Measurements from ENCODE around the gene THY1. TPM values are rescaled to one million over a fixed set of nuclear protein-coding genes. Genes with fewer than 3 reads are reported as not detected.

Gene THY1
- total RNA-seq, 1 donor = 400 TPM

- H3K27me3 ChIP-seq (ENCODE audit: insufficient read depth, low read length) = no peaks in the 10 kb centered on the region
- no peaks in the 10 kb centered on the region for H3K9me3 ChIP-seq (ENCODE audit: low read depth, low read length)
- H3K4me2 ChIP-seq (ENCODE audit: insufficient read depth, low read length) = no peak overlapping the region
- H3K4me3 ChIP-seq (ENCODE audit: insufficient read depth, low read length) = no peak overlapping the region
- no peak overlapping the region for H3K27ac ChIP-seq (ENCODE audit: low read depth, low read length)
- DNase-seq (ENCODE audit: insufficient read length, low spot score, missing footprints) = no peak
- H3K4me1 ChIP-seq (ENCODE audit: insufficient read depth, low read length) = peaks cover 45% of the 10 kb centered on the region
- H3K36me3 ChIP-seq (ENCODE audit: insufficient read depth, low read length) = no peaks in the 10 kb centered on the region
- H2AFZ ChIP-seq (ENCODE audit: low read length) = no peak overlapping the region
- no peaks in the 10 kb centered on the region for H3K79me2 ChIP-seq (ENCODE audit: insufficient read depth, low read length)
- no peaks in the 10 kb centered on the region for H4K20me1 ChIP-seq (ENCODE audit: insufficient read depth, low read length)
- no peak for TF ChIP-seq CTCF (IDR thresholded peaks at IDR 0.05; ENCODE audit: extremely low read depth, low read depth, low read length)
Measured at GRCh38 chr11:119373059-119373920, 49.7 kb downstream of the THY1 start.

DNA sequence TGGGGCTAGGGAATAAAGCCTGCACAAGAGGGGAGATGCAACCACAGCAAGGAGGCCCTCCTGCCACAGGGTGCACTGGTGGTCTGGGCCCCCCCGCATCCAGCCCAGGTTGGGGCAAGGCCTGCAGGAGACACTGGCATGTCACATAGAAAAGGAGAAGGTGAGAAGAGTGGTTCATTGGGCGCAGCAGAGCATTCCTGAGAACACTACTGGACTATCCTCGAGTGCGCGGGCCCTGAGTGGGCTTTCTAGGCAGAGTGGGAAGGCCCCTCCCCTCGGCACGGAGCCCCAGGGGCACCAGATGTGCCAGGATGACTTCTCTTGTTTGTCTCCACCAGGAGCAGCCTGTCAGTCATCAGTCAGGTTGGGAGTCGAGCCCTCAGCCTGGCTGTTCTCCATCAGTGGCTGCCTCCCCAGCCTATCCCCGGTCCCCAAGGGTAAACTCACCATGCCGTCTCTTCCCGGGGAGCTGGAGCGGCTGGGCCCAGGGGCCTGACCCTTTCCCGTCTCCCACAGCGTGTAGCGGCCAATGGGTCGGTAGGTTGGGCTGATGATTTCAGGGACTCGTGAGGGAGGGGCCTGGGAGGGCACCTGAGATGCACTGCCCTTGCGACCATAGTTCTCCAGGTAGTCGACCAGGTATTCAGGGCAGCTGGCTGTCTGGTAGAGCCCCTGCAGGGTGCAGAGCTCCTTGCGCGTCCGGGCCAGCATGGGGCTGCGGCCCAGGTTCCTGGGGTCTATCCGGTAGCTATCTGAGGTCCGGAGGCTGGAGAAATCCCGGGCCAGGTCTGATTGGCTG, 50.5 kb downstream of the THY1 start:
- no peaks in the 10 kb centered on the region for H4K20me1 ChIP-seq (ENCODE audit: insufficient read depth, low read length)
- no peaks in the 10 kb centered on the region for H3K79me2 ChIP-seq (ENCODE audit: insufficient read depth, low read length)
- no peak overlapping the region for H2AFZ ChIP-seq (ENCODE audit: low read length)
- DNase-seq (ENCODE audit: insufficient read length, low spot score, missing footprints) = peak; percentile 76
- H3K4me2 ChIP-seq (ENCODE audit: insufficient read depth, low read length) = no peak overlapping the region
- TF ChIP-seq CTCF (IDR thresholded peaks at IDR 0.05; ENCODE audit: extremely low read depth, low read depth, low read length) = no peak
- no peak overlapping the region for H3K27ac ChIP-seq (ENCODE audit: low read depth, low read length)
- H3K4me3 ChIP-seq (ENCODE audit: insufficient read depth, low read length) = no peak overlapping the region
- no peaks in the 10 kb centered on the region for H3K36me3 ChIP-seq (ENCODE audit: insufficient read depth, low read length)
- H3K27me3 ChIP-seq (ENCODE audit: insufficient read depth, low read length) = no peaks in the 10 kb centered on the region
- peaks cover 54% of the 10 kb centered on the region for H3K4me1 ChIP-seq (ENCODE audit: insufficient read depth, low read length)
- no peaks in the 10 kb centered on the region for H3K9me3 ChIP-seq (ENCODE audit: low read depth, low read length)

DNA sequence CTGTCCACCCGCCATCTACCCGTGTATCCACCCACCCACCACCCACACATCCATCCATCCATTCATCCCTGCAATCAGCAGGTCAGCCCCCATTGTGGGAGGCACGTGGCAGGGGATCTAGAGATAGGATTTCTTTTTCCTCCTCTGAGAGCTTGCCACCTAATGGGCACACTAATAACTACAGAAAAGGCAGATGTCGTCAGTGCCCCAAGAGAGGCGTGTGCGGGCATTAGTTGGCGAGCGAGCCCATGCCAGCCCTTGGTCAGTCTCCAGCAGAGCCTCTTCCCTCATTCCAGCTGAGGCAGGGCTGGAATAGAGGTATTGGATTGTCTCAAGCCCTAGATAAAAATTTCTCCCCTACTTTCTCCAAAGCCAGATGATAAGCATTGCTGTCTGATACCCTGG, 51.2 kb downstream of the THY1 start:
- H3K79me2 ChIP-seq (ENCODE audit: insufficient read depth, low read length) = no peaks in the 10 kb centered on the region
- no peak overlapping the region for H3K4me3 ChIP-seq (ENCODE audit: insufficient read depth, low read length)
- H3K27ac ChIP-seq (ENCODE audit: low read depth, low read length) = no peak overlapping the region
- no peaks in the 10 kb centered on the region for H3K27me3 ChIP-seq (ENCODE audit: insufficient read depth, low read length)
- H3K36me3 ChIP-seq (ENCODE audit: insufficient read depth, low read length) = no peaks in the 10 kb centered on the region
- TF ChIP-seq CTCF (IDR thresholded peaks at IDR 0.05; ENCODE audit: extremely low read depth, low read depth, low read length) = peak; percentile 30
- H3K9me3 ChIP-seq (ENCODE audit: low read depth, low read length) = no peaks in the 10 kb centered on the region
- H3K4me2 ChIP-seq (ENCODE audit: insufficient read depth, low read length) = no peak overlapping the region
- peaks cover 58% of the 10 kb centered on the region for H3K4me1 ChIP-seq (ENCODE audit: insufficient read depth, low read length)
- H2AFZ ChIP-seq (ENCODE audit: low read length) = no peak overlapping the region
- H4K20me1 ChIP-seq (ENCODE audit: insufficient read depth, low read length) = no peaks in the 10 kb centered on the region
- DNase-seq (ENCODE audit: insufficient read length, low spot score, missing footprints) = peak; percentile 82

DNA sequence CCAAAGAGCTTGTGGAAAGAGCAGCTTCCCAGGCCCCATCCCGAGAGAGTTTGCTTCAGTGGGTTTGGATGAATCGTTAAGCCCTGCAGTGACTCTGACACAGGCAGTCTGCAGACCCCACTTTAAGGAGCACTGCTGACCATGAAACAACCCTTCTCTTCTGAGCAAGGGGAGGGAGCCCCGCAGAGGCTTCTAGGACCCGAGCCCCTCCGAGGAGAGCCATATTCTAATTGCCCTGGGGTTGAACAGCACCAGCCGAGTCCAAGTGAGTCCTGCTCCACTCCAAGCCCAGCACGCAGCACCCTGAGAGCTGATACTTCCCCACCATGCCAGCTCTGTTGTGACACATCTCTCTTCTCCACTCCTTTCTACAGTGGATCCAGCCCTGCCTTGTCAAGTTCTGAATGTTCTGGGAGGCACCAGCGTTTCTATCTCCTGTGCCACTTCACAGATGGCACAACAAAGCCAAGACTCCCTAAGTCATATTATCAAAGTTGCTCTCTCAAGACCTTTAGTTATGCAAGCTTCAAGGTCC, 51.8 kb downstream of the THY1 start:
- no peaks in the 10 kb centered on the region for H3K36me3 ChIP-seq (ENCODE audit: insufficient read depth, low read length)
- H3K27me3 ChIP-seq (ENCODE audit: insufficient read depth, low read length) = no peaks in the 10 kb centered on the region
- H3K4me3 ChIP-seq (ENCODE audit: insufficient read depth, low read length) = no peak overlapping the region
- no peaks in the 10 kb centered on the region for H4K20me1 ChIP-seq (ENCODE audit: insufficient read depth, low read length)
- H3K27ac ChIP-seq (ENCODE audit: low read depth, low read length) = peak overlapping the region; percentile 20
- TF ChIP-seq CTCF (IDR thresholded peaks at IDR 0.05; ENCODE audit: extremely low read depth, low read depth, low read length) = no peak
- H3K9me3 ChIP-seq (ENCODE audit: low read depth, low read length) = no peaks in the 10 kb centered on the region
- no peak for DNase-seq (ENCODE audit: insufficient read length, low spot score, missing footprints)
- H3K4me1 ChIP-seq (ENCODE audit: insufficient read depth, low read length) = peaks cover 52% of the 10 kb centered on the region
- no peaks in the 10 kb centered on the region for H3K79me2 ChIP-seq (ENCODE audit: insufficient read depth, low read length)
- no peak overlapping the region for H2AFZ ChIP-seq (ENCODE audit: low read length)
- H3K4me2 ChIP-seq (ENCODE audit: insufficient read depth, low read length) = no peak overlapping the region
